Uterine smooth muscle cell (primary cell): ENCODE results near the gene STBD1. TPM values are rescaled to one million over a fixed set of nuclear protein-coding genes. Genes with fewer than 3 reads are reported as not detected.

Experiments used
- total RNA-seq: library from RNA; depleted of rRNA; stranded (reverse); fragments of >200 nt; gene quantifications from 2 replicates; pipeline ENCODE4 v1.2.3, GENCODE V29; 2014

The STBD1 gene
- 7.2 and 7.6 TPM in 2 replicates for total RNA-seq

GRCh38 chr4:76305971-76306881 is at the start of gene STBD1:
TSS of gene STBD1 (plus strand) at chr4:76306733. CDS start at chr4:76306770, 37 bp downstream.

Other genes starting within 250 kb of the STBD1 start
- gene ART3, start 232.0 kb upstream of the STBD1 start, total RNA-seq, result not detected in 2 replicates
- 50.2 and 80.1 TPM in 2 replicates for gene NUP54, start 158.3 kb upstream of the STBD1 start, total RNA-seq
- 162 and 265 TPM in 2 replicates for gene SCARB2, start 92.9 kb upstream of the STBD1 start, total RNA-seq
- under 0.01 and 0.37 TPM in 2 replicates for gene FAM47E, start 55.0 kb upstream of the STBD1 start, total RNA-seq
- 0.11 and 0.37 TPM in 2 replicates for gene CCDC158, start 114.4 kb downstream of the STBD1 start, total RNA-seq
- 2.2 and 4.2 TPM in 2 replicates for gene SHROOM3, start 128.5 kb downstream of the STBD1 start, total RNA-seq